HG02938 (cell line): Measurements from ENCODE around the gene MFN1.
"Not testable (repeated sequence)": the region's sequence is repeated elsewhere in the genome, so short reads cannot be mapped to it uniquely, and the experiment has no call there.

ENCODE experiments used
- ATAC-seq: cut with Tn5 transposase; IDR thresholded peaks from one replicate; pipeline ENCODE4 v1.9.1; 2021; ENCODE audit warnings: mild to moderate bottlenecking, moderate library complexity; ENCODE audit not compliant: unreplicated experiment

The MFN1 gene

DNA sequence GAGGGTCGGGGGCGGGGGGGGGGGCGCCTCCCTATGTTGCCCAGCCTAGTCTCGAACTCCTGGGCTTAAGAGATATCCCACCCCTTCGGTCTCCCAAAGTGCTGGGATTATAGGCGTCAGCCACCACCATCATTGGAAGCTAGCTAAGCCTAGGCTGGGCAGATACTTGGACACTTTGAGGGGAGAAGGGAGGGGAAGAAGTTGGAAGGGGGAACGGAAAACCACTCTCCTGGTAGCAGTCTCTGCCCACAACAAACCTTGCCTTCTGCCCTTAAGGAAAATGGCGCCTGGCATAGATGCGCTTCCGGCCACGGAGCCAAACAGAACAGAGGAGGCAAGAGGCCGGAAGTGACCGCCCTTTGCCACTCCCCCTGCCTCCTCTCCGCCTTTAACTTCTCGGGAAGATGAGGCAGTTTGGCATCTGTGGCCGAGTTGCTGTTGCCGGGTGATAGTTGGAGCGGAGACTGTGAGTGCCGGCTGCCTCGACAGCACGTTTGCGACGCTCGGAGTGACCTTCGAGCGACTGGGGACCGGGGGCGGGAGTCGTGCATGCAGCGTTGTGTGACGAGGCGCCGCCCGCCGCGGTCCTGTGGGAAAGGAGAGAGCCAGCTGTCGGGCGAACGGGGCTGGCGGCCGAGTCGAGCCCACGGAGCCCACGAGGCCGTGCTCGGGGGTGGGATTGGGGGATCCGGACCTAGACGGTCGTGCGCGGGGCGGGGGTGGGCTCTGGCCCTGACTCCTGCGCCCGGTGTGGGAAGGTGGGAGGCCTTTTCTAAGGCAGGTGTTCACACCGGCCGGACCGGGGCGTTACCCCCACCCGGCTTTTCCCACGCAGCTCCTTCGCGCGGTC, at the start of gene MFN1:
MFN1 (plus strand) TSS at position 365 of the 850 bp plus-strand sequence. CDS start 1,143 bp downstream, outside the sequence.
- peak; percentile 90 for ATAC-seq

DNA sequence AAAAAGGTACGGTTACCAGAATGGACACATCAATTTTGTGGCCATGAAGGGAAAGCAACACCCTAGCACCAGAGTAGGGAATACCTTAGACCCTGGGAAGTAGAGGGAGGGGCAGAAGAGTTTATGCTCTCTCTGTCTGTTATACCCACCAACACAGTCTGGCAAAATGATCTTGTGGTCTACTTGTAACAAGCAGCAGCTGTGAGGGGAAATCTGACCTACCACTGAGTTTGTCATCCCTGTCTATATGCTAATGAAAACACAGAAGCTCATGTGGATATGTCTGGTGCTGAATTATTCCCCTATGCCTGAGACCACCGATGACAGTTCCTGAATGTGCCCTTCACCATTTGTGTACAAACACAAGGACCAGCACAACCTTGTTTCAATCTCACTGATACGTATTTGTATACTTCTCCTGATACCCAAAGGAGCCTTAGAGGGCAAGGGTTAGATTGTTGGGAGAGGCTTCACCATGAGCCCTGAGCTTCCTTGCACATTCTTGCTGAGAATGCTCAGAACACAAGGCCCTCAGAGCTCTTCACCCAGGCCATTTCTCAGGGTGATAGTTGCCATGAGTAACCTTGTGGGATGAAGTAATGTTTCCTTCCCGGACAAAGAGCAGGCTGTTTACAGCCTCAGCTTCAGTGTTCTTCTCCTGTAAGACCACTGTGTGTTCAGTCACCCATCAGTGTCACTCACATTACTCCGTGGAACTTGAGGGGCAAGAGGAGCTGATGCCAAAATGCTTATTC, 49.4 kb upstream of the MFN1 start:
- no peak for ATAC-seq

GRCh38 chr3:179299316-179299715, 48.2 kb upstream of the MFN1 start:
- ATAC-seq, result no peak

GRCh38 chr3:179299999-179300613, 47.4 kb upstream of the MFN1 start:
- peak; percentile 62 for ATAC-seq

GRCh38 chr3:179301645-179302044, 45.9 kb upstream of the MFN1 start:
- ATAC-seq, result no peak

- ATAC-seq, result no peak
These were observed 45.4 kb upstream of the MFN1 start for GRCh38 chr3:179302111-179302510.

GRCh38 chr3:179304605-179305004, 42.9 kb upstream of the MFN1 start:
- no peak for ATAC-seq

DNA sequence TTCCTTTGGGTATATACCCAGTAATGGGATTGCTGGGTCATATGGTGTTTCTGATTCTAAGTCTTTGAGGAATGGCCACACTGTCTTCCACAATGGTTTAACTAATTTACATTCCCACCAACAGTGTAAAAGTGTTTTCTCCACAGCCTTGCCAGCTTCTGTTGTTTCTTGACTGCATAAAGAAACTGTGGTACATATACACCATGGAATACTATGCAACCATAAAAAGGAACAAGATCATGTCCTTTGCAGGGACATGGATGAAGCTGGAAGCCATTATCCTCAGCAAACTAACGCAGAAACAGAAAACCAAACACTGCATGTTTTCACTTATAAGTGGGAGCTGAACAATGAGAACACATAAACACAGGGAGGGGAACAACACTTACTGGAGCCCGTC, 40.1 kb upstream of the MFN1 start:
- not testable (repeated sequence) for ATAC-seq

DNA sequence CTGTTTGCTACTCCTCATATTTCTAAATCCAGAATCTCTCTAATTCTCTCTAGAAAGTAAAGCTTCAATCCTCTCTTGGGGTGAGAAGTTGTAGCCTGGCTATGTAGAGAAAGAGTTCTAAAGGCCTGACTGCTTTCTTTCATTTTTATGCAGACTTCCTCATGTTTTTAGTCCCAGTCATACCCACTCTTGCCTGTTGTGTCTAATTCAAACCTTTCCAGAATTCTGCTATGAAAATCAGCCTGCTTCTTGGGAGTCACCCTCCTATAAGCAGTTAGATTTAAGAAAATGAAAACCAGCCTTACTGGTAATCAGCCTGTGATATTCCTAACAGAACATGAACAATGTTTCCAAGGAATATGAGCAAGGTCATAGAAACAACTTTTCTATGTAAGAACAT, 39.5 kb upstream of the MFN1 start:
- ATAC-seq, result no peak

DNA sequence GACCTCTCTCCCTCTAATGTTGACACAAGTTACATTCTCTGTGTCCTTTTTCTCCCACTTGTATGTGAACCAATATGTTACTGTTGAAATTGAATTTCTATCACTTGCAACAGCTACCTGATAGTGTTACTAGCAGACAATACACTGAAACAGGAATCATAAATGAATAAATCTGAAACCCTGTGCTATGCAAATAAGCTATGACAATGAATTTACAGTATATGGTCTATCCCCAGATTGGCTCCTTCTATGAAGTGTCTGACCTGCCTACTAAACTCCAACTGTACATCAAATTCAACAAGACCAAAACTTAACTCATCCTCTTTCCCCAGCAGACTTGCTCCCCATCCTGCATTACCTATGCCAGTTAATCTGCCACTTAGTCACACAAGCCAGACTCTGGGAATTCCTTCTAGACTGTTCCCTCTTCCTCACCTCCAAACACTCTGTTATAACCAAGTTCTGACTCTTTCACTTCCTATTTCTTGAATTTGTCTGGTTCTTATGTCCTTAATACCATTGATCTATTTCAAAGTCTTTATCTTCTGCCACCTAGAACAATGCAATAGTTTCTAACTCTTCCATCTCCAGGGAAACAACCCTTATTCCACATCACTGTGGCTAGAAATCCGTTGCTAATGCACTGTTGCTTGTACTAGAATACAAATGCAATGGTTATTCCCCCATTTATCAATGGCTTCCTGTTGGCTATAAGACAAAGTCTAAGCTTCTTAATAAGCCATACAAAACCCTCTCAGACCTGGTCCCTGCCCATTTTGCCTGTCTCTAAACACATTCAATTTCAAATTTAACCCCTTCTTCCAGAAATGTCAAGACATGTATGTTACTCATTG, 38.1 kb upstream of the MFN1 start:
- peak; percentile 99 for ATAC-seq

DNA sequence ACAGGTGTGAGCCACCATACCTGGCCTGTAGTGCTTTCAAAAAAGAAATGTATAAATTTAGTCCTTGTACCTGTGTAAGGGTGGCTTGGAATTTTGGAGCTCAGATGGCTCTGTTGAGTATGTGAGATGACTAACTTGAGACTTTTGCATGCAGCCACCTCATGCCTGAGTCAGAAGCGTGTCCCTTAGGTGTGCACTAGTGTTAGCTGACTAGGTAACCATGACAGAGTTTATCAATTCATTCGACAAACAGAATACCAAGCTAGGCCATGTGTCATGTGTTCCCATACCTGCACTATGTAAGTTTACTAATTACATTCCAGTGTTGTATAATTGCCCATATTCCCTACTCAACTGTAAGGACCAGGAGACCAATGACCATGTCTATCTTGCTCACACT, 28.6 kb upstream of the MFN1 start:
- ATAC-seq, result no peak

- no peak for ATAC-seq
These were observed 25.7 kb upstream of the MFN1 start for GRCh38 chr3:179321668-179322285.

DNA sequence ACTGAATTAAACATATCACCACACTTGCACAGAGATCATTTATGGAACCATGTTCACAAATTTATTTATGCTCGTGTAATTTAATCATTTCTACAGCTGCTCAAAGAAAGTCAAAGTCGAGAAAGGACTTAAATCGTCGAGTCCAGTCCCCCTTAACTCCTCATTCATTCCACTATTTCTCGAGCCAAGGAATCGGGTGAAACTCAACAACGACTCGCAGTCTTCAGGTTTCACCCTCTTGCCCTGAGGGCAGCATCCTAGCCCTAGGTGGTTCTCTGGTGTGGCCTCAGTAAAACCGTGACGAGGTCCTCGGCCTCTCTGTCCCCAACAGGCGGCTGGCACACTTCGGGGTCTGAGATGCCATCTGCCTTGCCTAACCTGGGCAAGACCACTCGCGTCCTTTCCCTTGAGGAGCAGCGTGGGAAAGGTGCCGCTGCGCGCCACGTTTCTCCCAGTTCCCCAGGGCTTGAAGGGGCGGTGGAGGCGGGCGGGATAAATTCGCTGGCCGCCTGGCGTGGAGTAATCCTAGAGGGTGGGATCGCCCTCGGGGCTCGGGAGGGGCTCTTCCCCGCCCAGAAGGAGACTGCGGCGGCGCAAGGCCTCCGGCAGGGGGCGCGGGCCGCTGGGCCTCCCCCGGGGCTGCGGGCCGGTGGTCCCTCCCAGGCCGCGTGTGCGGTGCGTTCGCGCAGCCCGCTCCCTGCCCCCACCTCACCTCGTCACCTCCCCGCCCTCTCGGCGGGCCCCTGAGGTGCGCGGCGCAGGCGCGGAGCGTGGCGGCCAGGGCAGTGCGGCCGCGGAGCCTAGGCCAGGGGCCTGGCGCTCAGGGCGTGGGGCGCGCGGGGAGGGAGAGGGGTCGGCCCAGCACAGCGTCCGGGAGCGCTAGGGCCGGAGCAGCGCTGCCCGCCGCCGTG, 25.0 kb upstream of the MFN1 start, which contains the start of gene ZNF639:
ZNF639 (plus strand) TSS at position 746 of the 911 bp plus-strand sequence. CDS start 5,263 bp downstream, outside the sequence.
- peak; percentile 73 for ATAC-seq

- ATAC-seq, result peak; percentile 35
These were observed 24.1 kb upstream of the MFN1 start for GRCh38 chr3:179323197-179324110.

- no peak for ATAC-seq
These were observed 23.2 kb upstream of the MFN1 start for GRCh38 chr3:179324270-179324754.

DNA sequence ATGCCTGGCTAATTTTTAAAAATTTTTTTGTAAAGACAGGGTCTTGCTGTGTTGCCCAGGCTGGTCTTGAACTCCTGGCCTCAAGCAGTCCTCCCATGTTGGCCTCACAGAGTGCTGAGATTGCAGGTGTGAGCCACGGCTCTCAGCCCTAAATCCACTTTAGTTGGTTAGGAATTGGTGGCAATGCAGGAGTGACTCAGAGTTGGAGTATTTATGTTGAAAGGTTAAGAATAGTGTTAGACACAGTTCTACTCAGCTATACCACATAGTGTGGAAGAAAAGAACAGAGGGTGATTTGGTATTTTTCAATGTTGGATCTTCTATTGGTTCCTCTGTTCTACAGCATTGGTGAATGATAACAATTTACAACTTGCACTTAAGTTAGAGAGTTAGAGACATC, 17.1 kb upstream of the MFN1 start:
- no peak for ATAC-seq

DNA sequence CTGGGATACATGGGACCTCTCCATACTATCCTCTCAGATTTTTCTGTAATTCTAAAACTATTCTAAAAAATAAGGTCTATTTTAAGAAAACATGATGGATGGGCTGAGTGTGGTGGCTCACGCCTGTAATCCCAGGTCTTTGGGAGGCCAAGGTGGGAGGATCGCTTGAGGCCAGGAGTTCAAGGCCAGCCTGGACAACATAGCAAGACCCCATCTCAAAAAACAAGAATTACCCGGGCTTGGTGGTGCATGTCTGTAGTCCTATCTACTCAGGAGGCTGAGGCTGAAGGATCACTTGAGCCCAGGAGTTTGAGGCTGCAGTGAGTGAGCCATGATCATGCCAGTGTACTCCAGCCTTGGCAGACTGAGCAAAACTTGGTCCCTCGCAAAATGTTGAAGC, 15.3 kb upstream of the MFN1 start:
- ATAC-seq, result no peak

DNA sequence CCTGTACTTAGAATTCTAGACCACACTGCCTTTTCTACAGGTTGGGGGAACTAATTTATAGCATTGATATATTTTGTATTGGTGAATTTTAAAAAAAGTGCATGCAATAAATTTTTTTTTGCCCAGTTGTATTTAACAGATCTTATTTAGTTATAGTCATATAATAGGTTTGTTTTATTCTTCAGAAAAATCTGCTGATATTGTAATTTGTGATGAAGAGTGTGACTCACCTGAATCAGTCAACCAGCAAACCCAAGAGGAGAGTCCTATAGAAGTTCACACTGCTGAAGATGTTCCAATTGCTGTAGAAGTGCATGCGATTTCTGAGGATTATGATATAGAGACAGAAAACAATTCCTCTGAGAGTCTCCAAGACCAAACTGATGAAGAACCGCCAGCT, 14.4 kb upstream of the MFN1 start:
- ATAC-seq, result no peak
